ENCODE measurements around the gene IGFLR1.

GRCh38 chr19:35708391-35708790 lies 33.9 kb downstream of the IGFLR1 start:
- TF ChIP-seq, protein P1, sequence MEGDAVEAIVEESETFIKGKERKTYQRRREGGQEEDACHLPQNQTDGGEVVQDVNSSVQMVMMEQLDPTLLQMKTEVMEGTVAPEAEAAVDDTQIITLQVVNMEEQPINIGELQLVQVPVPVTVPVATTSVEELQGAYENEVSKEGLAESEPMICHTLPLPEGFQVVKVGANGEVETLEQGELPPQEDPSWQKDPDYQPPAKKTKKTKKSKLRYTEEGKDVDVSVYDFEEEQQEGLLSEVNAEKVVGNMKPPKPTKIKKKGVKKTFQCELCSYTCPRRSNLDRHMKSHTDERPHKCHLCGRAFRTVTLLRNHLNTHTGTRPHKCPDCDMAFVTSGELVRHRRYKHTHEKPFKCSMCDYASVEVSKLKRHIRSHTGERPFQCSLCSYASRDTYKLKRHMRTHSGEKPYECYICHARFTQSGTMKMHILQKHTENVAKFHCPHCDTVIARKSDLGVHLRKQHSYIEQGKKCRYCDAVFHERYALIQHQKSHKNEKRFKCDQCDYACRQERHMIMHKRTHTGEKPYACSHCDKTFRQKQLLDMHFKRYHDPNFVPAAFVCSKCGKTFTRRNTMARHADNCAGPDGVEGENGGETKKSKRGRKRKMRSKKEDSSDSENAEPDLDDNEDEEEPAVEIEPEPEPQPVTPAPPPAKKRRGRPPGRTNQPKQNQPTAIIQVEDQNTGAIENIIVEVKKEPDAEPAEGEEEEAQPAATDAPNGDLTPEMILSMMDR (IDR thresholded peaks at IDR 0.05): no peak
- no peak for TF ChIP-seq POLR2A (IDR thresholded peaks at IDR 0.05)

Data from adrenal gland (tissue), 5 donors.